DMS153 treated with DMSO at 0.1 percent for 48 hours (cell line): ENCODE data around the gene ZNF462.

ENCODE experiments used
- DNase-seq: peaks from one replicate; lab custom pipeline; 2025; ENCODE audit not compliant: unreplicated experiment; lab: John Stamatoyannopoulos, UW

The ZNF462 gene

GRCh38 chr9:106861640-106862109, 1.3 kb upstream of the ZNF462 start:
- no peak for DNase-seq

- no peak for DNase-seq
These were observed 701 bp upstream of the ZNF462 start for GRCh38 chr9:106862110-106862820.

- DNase-seq: peak; percentile 41
These were observed 1.6 kb downstream of the ZNF462 start for GRCh38 chr9:106864373-106865143.

GRCh38 chr9:106866243-106866642, 3.3 kb downstream of the ZNF462 start:
- DNase-seq: no peak

GRCh38 chr9:106867286-106867685, 4.3 kb downstream of the ZNF462 start:
- DNase-seq: no peak

- no peak for DNase-seq
These were observed 5.1 kb downstream of the ZNF462 start for GRCh38 chr9:106868087-106868486.

GRCh38 chr9:106868565-106868964, 5.6 kb downstream of the ZNF462 start:
- no peak for DNase-seq

- DNase-seq: no peak
These were observed 6.1 kb downstream of the ZNF462 start for GRCh38 chr9:106869028-106869427.

- no peak for DNase-seq
These were observed 6.5 kb downstream of the ZNF462 start for GRCh38 chr9:106869458-106869857.

- DNase-seq: no peak
These were observed 9.7 kb downstream of the ZNF462 start for GRCh38 chr9:106872641-106873040.

- DNase-seq: no peak
These were observed 11.1 kb downstream of the ZNF462 start for GRCh38 chr9:106874031-106874430.

- DNase-seq: no peak
These were observed 11.7 kb downstream of the ZNF462 start for GRCh38 chr9:106874652-106875051.

- DNase-seq: no peak
These were observed 12.6 kb downstream of the ZNF462 start for GRCh38 chr9:106875529-106875928.

- DNase-seq: no peak
These were observed 14.4 kb downstream of the ZNF462 start for GRCh38 chr9:106877345-106877744.

- DNase-seq: no peak
These were observed 15.3 kb downstream of the ZNF462 start for GRCh38 chr9:106878081-106878837.

- peak; percentile 70 for DNase-seq
These were observed 16.0 kb downstream of the ZNF462 start for GRCh38 chr9:106878934-106879333.

GRCh38 chr9:106879439-106879882, 16.5 kb downstream of the ZNF462 start:
- no peak for DNase-seq

- no peak for DNase-seq
These were observed 17.1 kb downstream of the ZNF462 start for GRCh38 chr9:106880081-106880480.

GRCh38 chr9:106880863-106881262, 17.9 kb downstream of the ZNF462 start:
- DNase-seq: no peak

- peak; percentile 59 for DNase-seq
These were observed 20.1 kb downstream of the ZNF462 start for GRCh38 chr9:106883030-106883429.

GRCh38 chr9:106883626-106884190, 20.7 kb downstream of the ZNF462 start:
- DNase-seq: no peak
